Measurements from ENCODE around the gene PRAC1. TPM values are rescaled to one million over a fixed set of nuclear protein-coding genes. Genes with fewer than 3 reads are reported as not detected.

Gene PRAC1
- total and polyA plus RNA-seq, 2 of the 8 experiments (the other 6 are each of a cell fraction or from before 2014, with no cell fraction given): not detected

DNA sequence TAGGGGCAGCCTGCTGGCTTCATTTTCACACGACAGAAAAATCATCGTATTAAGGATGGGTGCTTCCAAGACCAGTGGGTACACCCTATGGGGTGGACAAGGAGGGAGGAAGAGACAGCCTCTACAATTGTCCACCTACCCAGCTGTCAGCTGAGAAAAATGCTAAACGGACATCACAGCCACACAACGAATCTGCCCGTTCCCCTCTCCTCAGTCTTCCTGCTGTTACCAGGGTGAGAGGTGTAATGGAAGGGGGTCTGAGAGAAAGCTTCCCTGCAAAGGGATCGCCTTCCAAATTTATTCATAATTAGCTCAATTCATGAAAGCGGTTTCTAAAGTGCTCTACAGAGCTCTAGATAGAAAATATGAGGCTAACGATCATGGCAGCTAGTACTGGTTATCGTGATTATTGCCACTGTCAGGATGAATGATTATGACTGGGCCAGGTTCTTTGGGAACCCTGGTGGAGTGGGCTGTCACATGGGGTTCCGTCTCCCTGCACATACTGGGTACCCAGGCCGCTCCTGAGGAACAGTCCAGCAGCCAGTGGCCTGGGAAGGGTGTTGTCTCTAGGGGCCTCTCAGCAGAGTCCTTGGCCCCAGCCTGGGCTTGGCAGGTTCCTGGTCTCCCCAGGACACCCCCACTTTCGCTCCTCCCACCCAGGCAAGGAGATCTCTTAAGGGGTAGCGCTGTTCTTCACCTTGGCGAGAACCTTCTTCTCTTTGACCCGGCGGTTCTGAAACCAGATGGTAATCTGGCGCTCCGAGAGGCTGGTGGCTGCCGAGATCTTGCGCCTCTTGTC is 4.0 kb upstream of the PRAC1 start:
- CTCF ChIA-PET (ENCODE audit: partially characterized antibody): interaction anchor here (0.8 to 13.5 kb wide), 19 partner anchors 10 to 152 kb away, joined by 3 to 147 read pairs (median 26); no protein-coding TSS in a partner anchor
- no peak overlapping the region for H3K23ac ChIP-seq (ENCODE audit: insufficient read length)
- H2BK20ac ChIP-seq (ENCODE audit: low read length): no peak overlapping the region
- TF ChIP-seq EGR1 (IDR thresholded peaks at IDR 0.05; ENCODE audit: borderline replicate concordance, low read depth, low read length) (no peak), RNF2 (IDR thresholded peaks at IDR 0.05; ENCODE audit: borderline replicate concordance, low read depth, low read length, missing control alignments, poor library complexity, severe bottlenecking) (no peak), TAF1 (IDR thresholded peaks at IDR 0.05; ENCODE audit: low read depth, low read length) (no peak), SP4 (IDR thresholded peaks at IDR 0.05; ENCODE audit: low read length) (no peak), KDM4A (IDR thresholded peaks at IDR 0.05; ENCODE audit: low read depth, low read length, severe bottlenecking) (no peak), ASH2L (IDR thresholded peaks at IDR 0.05; ENCODE audit: low read length) (no peak), POLR2AphosphoS5 (IDR thresholded peaks at IDR 0.05; ENCODE audit: low read depth, low read length) (no peak), EZH2 (IDR thresholded peaks at IDR 0.05; ENCODE audit: low read depth, low read length, severe bottlenecking) (no peak)
- no peak overlapping the region for H3K56ac ChIP-seq (replicated peaks; ENCODE audit: insufficient read length, low read depth, low read length)
- DNase-seq (ENCODE audit: low read depth in 1 of 2, low spot score in 2 of 2): no peak
- H3K79me2 ChIP-seq (ENCODE audit: control insufficient read depth in 1 of 2, insufficient read depth in 2 of 2, low read length in 2 of 2): no peaks in the 10 kb centered on the region
- H2BK120ac ChIP-seq (replicated peaks; ENCODE audit: low read depth, low read length): no peak overlapping the region
- no peak overlapping the region for H4K8ac ChIP-seq (ENCODE audit: extremely low read depth, insufficient read depth, low read length)
- H2AK5ac ChIP-seq (ENCODE audit: low read depth, low read length): no peak overlapping the region
- H3K79me1 ChIP-seq (ENCODE audit: low read depth, low read length): no peaks in the 10 kb centered on the region; the same call in 1 of the 2 replicates
- peaks cover 98 to 100% (median 99%) of the 10 kb centered on the region in 4 experiments for H3K27me3 ChIP-seq (replicated peaks in 1 of 4; ENCODE audit: control insufficient read depth in 3 of 4, extremely low read depth in 1 of 4, insufficient read depth in 3 of 4, low read length in 3 of 4)
- H3K23me2 ChIP-seq (ENCODE audit: low read depth, low read length): no peaks in the 10 kb centered on the region
- H3K4me1 ChIP-seq (replicated peaks in 1 of 4; ENCODE audit: control insufficient read depth in 3 of 4, insufficient read depth in 4 of 4, low read length in 3 of 4): peaks cover 4 to 22% (median 9%) of the 10 kb centered on the region in 4 experiments; a peak in 6 of 7 replicates
- no peak overlapping the region for H2BK5ac ChIP-seq (ENCODE audit: low read depth, low read length)
- H3K14ac ChIP-seq (ENCODE audit: insufficient read length): no peak overlapping the region
- no peak overlapping the region for H3K4me3 ChIP-seq (ENCODE audit: extremely low read depth in 1 of 4, insufficient read depth in 2 of 4, low read depth in 3 of 4, low read length in 4 of 4)
- POLR2A ChIA-PET (ENCODE audit: partially characterized antibody): no interaction called here
- H3K27ac ChIP-seq (ENCODE audit: low read depth, low read length): no peak overlapping the region
- no peak overlapping the region for H3K18ac ChIP-seq (ENCODE audit: extremely low read depth, low read length)
- H3K9ac ChIP-seq (replicated peaks in 1 of 4; ENCODE audit: extremely low read depth in 1 of 4, low read depth in 3 of 4, low read length in 3 of 4): no peak overlapping the region; a peak in 1 of 7 replicates
- no peak overlapping the region for H3K4me2 ChIP-seq (ENCODE audit: insufficient read depth in 1 of 2, low read depth in 2 of 2, low read length in 2 of 2)
- peaks cover 23 to 38% of the 10 kb centered on the region in 2 experiments for H4K20me1 ChIP-seq (replicated peaks in 1 of 2; ENCODE audit: control insufficient read depth in 1 of 2, insufficient read depth in 2 of 2, low read length in 2 of 2)
- H4K91ac ChIP-seq (replicated peaks; ENCODE audit: insufficient read length, low read length): no peak overlapping the region
- H4K5ac ChIP-seq (ENCODE audit: insufficient read length, low read depth, low read length): no peak overlapping the region
- WGBS, 2 experiments (ENCODE audit: extremely low coverage in 1 of 2, insufficient coverage in 1 of 2, insufficient read length in 1 of 2, insufficient replicate concordance in 2 of 2, low coverage in 1 of 2, low lambda C conversion rate in 2 of 2, missing lambda C conversion rate in 1 of 2): 43% methylated on average over 20 of the region's 20 CpGs; no CpG with 5 or more reads in 1 of the 2 experiments
- H3K36me3 ChIP-seq (ENCODE audit: control insufficient read depth in 2 of 4, insufficient read depth in 4 of 4, low read length in 3 of 4): peaks cover 0 to 2% (median 0%) of the 10 kb centered on the region in 4 experiments; a peak in 1 of 8 replicates
- no peak overlapping the region for H2AFZ ChIP-seq (ENCODE audit: low read length)
- no peak for FAIRE-seq
- no peak overlapping the region for H2BK15ac ChIP-seq (ENCODE audit: low read length)
- H2BK12ac ChIP-seq (ENCODE audit: low read depth, low read length): peak overlapping the region; percentile 50; the same call in 1 of the 2 replicates
- H3K4ac ChIP-seq (replicated peaks; ENCODE audit: insufficient read length, low read depth, low read length): no peak overlapping the region
- H3K9me3 ChIP-seq (ENCODE audit: insufficient read depth in 2 of 2, low read depth in 1 of 2, low read length in 1 of 2): no peaks in the 10 kb centered on the region
